Skeletal muscle satellite cell (primary cell): ENCODE measurements around the gene RTEL1.
"Not testable (repeated sequence)": the region's sequence is repeated elsewhere in the genome, so short reads cannot be mapped to it uniquely, and the experiment has no call there.

Source experiments
- H3K27me3 ChIP-seq: 2 replicates; pipeline ENCODE4 v1.7.0; 2013; ENCODE audit warnings: low read length; ENCODE audit not compliant: control insufficient read depth, insufficient read depth
- H3K36me3 ChIP-seq: 2 replicates; pipeline ENCODE4 v1.7.0; 2013; ENCODE audit warnings: mild to moderate bottlenecking, control low read depth, low read length; ENCODE audit not compliant: insufficient read depth
- H3K4me1 ChIP-seq: 2 replicates; pipeline ENCODE4 v1.7.0; 2013; ENCODE audit warnings: low read length; ENCODE audit not compliant: control insufficient read depth, insufficient read depth
- H3K4me2 ChIP-seq: 2 replicates; pipeline ENCODE4 v1.7.0; 2013; ENCODE audit warnings: mild to moderate bottlenecking, low read length
- H3K4me3 ChIP-seq: 2 replicates; pipeline ENCODE4 v1.7.0; 2013; ENCODE audit warnings: low read length
- H3K9ac ChIP-seq: 2 replicates; pipeline ENCODE4 v1.7.0; 2013; ENCODE audit warnings: mild to moderate bottlenecking, low read depth, low read length, moderate library complexity
- H3K9me3 ChIP-seq: replicated peaks from 2 replicates; pipeline ENCODE4 v1.7.0; 2013; ENCODE audit warnings: mild to moderate bottlenecking, control low read depth, low read length

Gene RTEL1

GRCh38 chr20:63664861-63665594 is 6.9 kb downstream of the RTEL1 start:
- Histone ChIP-seq H3K4me2 (no peak overlapping the region), H3K36me3 (peaks cover 60% of the 10 kb centered on the region), H3K9ac (no peak overlapping the region)

GRCh38 chr20:63665708-63666107 is 7.6 kb downstream of the RTEL1 start:
- Histone ChIP-seq H3K4me1 (no peaks in the 10 kb centered on the region), H3K9ac (no peak overlapping the region), H3K36me3 (peaks cover 57% of the 10 kb centered on the region), H3K4me3 (no peak overlapping the region), H3K27me3 (no peaks in the 10 kb centered on the region), H3K4me2 (no peak overlapping the region), H3K9me3 (no peaks in the 10 kb centered on the region)

More at GRCh38 chr20:63664861-63665594, 6.9 kb downstream of the RTEL1 start:
- Histone ChIP-seq H3K9me3 (no peaks in the 10 kb centered on the region), H3K4me1 (no peaks in the 10 kb centered on the region), H3K4me3 (no peak overlapping the region), H3K27me3 (no peaks in the 10 kb centered on the region)

GRCh38 chr20:63667858-63668257 is 9.7 kb downstream of the RTEL1 start:
- H3K36me3 ChIP-seq = peaks cover 40% of the 10 kb centered on the region
- no peak overlapping the region for H3K9ac ChIP-seq
- no peaks in the 10 kb centered on the region for H3K27me3 ChIP-seq
- no peaks in the 10 kb centered on the region for H3K4me1 ChIP-seq
- H3K4me2 ChIP-seq = no peak overlapping the region
- no peaks in the 10 kb centered on the region for H3K9me3 ChIP-seq
- no peak overlapping the region for H3K4me3 ChIP-seq

- Histone ChIP-seq H3K36me3 (peaks cover 35% of the 10 kb centered on the region), H3K27me3 (no peaks in the 10 kb centered on the region), H3K9ac (no peak overlapping the region), H3K4me3 (no peak overlapping the region), H3K9me3 (no peaks in the 10 kb centered on the region), H3K4me1 (no peaks in the 10 kb centered on the region), H3K4me2 (no peak overlapping the region)
Measured at GRCh38 chr20:63668351-63668750, 10.2 kb downstream of the RTEL1 start.

- H3K4me2 ChIP-seq, H3K4me3 ChIP-seq, H3K27me3 ChIP-seq, H3K9me3 ChIP-seq, H3K9ac ChIP-seq, H3K4me1 ChIP-seq: not testable (repeated sequence)
- H3K36me3 ChIP-seq = peaks cover 37% of the 10 kb centered on the region
Measured at GRCh38 chr20:63671695-63672094, 13.6 kb downstream of the RTEL1 start.

- Histone ChIP-seq H3K4me2 (no peak overlapping the region), H3K27me3 (no peaks in the 10 kb centered on the region), H3K4me3 (no peak overlapping the region), H3K9me3 (no peaks in the 10 kb centered on the region), H3K36me3 (peaks cover 35% of the 10 kb centered on the region), H3K4me1 (no peaks in the 10 kb centered on the region), H3K9ac (no peak overlapping the region)
Measured at GRCh38 chr20:63672666-63673065, 14.6 kb downstream of the RTEL1 start.

GRCh38 chr20:63673951-63674350 is 15.8 kb downstream of the RTEL1 start:
- Histone ChIP-seq H3K27me3 (no peaks in the 10 kb centered on the region), H3K36me3 (peaks cover 37% of the 10 kb centered on the region), H3K9ac (no peak overlapping the region), H3K4me1 (no peaks in the 10 kb centered on the region), H3K4me2 (no peak overlapping the region), H3K4me3 (no peak overlapping the region), H3K9me3 (no peaks in the 10 kb centered on the region)

- Histone ChIP-seq H3K36me3 (peaks cover 38% of the 10 kb centered on the region), H3K9ac (no peak overlapping the region)
Measured at GRCh38 chr20:63675681-63676368, 17.7 kb downstream of the RTEL1 start.

GRCh38 chr20:63678071-63678470 is 20.0 kb downstream of the RTEL1 start:
- Histone ChIP-seq H3K4me3 (no peak overlapping the region), H3K36me3 (peaks cover 38% of the 10 kb centered on the region), H3K9ac (no peak overlapping the region), H3K4me2 (no peak overlapping the region), H3K27me3 (no peaks in the 10 kb centered on the region), H3K4me1 (peaks cover 18% of the 10 kb centered on the region), H3K9me3 (no peaks in the 10 kb centered on the region)

More at GRCh38 chr20:63675681-63676368, 17.7 kb downstream of the RTEL1 start:
- Histone ChIP-seq H3K27me3 (no peaks in the 10 kb centered on the region), H3K4me3 (no peak overlapping the region), H3K4me2 (no peak overlapping the region), H3K4me1 (no peaks in the 10 kb centered on the region), H3K9me3 (no peaks in the 10 kb centered on the region)

GRCh38 chr20:63678667-63679465 is 20.8 kb downstream of the RTEL1 start:
- Histone ChIP-seq H3K27me3 (no peaks in the 10 kb centered on the region), H3K36me3 (peaks cover 38% of the 10 kb centered on the region), H3K4me3 (no peak overlapping the region), H3K9ac (no peak overlapping the region), H3K9me3 (no peaks in the 10 kb centered on the region), H3K4me2 (no peak overlapping the region), H3K4me1 (peaks cover 24% of the 10 kb centered on the region)

GRCh38 chr20:63679799-63680305 is 21.7 kb downstream of the RTEL1 start:
- no peak overlapping the region for H3K4me3 ChIP-seq
- no peak overlapping the region for H3K9ac ChIP-seq
- H3K9me3 ChIP-seq = no peaks in the 10 kb centered on the region
- peaks cover 30% of the 10 kb centered on the region for H3K36me3 ChIP-seq
- H3K4me2 ChIP-seq = no peak overlapping the region
- peaks cover 24% of the 10 kb centered on the region for H3K4me1 ChIP-seq
- no peaks in the 10 kb centered on the region for H3K27me3 ChIP-seq
